MM.1S (cell line): ENCODE data around the gene TLR6.

Experiments used
- EZH2 ChIP-seq: fragments of 300-600 bp; sonication (generic); optimal IDR thresholded peaks from 2 replicates; pipeline ENCODE3; 2017; ENCODE audit warnings: low read depth, mild to moderate bottlenecking, antibody characterized with exemption, low read length, mixed read lengths
- TF ChIP-seq, protein P1 (sequence below): fragments of 300-600 bp; sonication (generic); IDR thresholded peaks from 2 replicates; pipeline ENCODE4 v1.5.1; 2016; ENCODE audit warnings: antibody characterized with exemption, low read length, mixed read lengths

GRCh38 chr4:38834570-38834969 is 22.0 kb downstream of the TLR6 start:
- TF ChIP-seq EZH2 = no peak
- TF ChIP-seq, protein P1, sequence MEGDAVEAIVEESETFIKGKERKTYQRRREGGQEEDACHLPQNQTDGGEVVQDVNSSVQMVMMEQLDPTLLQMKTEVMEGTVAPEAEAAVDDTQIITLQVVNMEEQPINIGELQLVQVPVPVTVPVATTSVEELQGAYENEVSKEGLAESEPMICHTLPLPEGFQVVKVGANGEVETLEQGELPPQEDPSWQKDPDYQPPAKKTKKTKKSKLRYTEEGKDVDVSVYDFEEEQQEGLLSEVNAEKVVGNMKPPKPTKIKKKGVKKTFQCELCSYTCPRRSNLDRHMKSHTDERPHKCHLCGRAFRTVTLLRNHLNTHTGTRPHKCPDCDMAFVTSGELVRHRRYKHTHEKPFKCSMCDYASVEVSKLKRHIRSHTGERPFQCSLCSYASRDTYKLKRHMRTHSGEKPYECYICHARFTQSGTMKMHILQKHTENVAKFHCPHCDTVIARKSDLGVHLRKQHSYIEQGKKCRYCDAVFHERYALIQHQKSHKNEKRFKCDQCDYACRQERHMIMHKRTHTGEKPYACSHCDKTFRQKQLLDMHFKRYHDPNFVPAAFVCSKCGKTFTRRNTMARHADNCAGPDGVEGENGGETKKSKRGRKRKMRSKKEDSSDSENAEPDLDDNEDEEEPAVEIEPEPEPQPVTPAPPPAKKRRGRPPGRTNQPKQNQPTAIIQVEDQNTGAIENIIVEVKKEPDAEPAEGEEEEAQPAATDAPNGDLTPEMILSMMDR = no peak
